Epithelial cell of proximal tubule (primary cell): ENCODE results near the gene MYMK. TPM values are rescaled to one million over a fixed set of nuclear protein-coding genes. Genes with fewer than 3 reads are reported as not detected.

ENCODE experiments used
- DNase-seq: peaks from one replicate; pipeline ENCODE4 v3.0.0-alpha.2; 2011; ENCODE audit warnings: low read depth
- H3K4me3 ChIP-seq: 2 replicates; pipeline ENCODE4 v1.5.1; 2011; ENCODE audit warnings: low read depth, mild to moderate bottlenecking, low read length
- CTCF ChIP-seq: conservative IDR thresholded peaks from 2 replicates; pipeline ENCODE4 v1.5.1; 2012; ENCODE audit warnings: low read depth, mild to moderate bottlenecking, low read length
- total RNA-seq: library from RNA; depleted of rRNA; stranded (reverse); fragments of >200 nt; gene quantifications from 2 replicates; pipeline ENCODE4 v1.2.3, GENCODE V29; 2015

MYMK gene
- total RNA-seq, 1 donor from 2014 or later = not detected

GRCh38 chr9:133563291-133563796, 38.6 kb upstream of the MYMK start:
- no peak for TF ChIP-seq CTCF
- DNase-seq = no peak
- H3K4me3 ChIP-seq = no peak overlapping the region

GRCh38 chr9:133562611-133563290, 38.0 kb upstream of the MYMK start:
- DNase-seq = no peak
- TF ChIP-seq CTCF = no peak
- H3K4me3 ChIP-seq = no peak overlapping the region

GRCh38 chr9:133561976-133562554, 37.3 kb upstream of the MYMK start:
- no peak for TF ChIP-seq CTCF
- DNase-seq = no peak
- no peak overlapping the region for H3K4me3 ChIP-seq

GRCh38 chr9:133560944-133561343, 36.2 kb upstream of the MYMK start:
- H3K4me3 ChIP-seq = no peak overlapping the region
- TF ChIP-seq CTCF = no peak
- no peak for DNase-seq

- no peak for TF ChIP-seq CTCF
- no peak for DNase-seq
- H3K4me3 ChIP-seq = no peak overlapping the region
These were observed 35.6 kb upstream of the MYMK start for GRCh38 chr9:133560311-133560710.

- no peak for TF ChIP-seq CTCF
- no peak for DNase-seq
- H3K4me3 ChIP-seq = no peak overlapping the region
These were observed 33.7 kb upstream of the MYMK start for GRCh38 chr9:133558191-133559126.
